Measurements from ENCODE around the gene PROM1. TPM values are rescaled to one million over a fixed set of nuclear protein-coding genes. Genes with fewer than 3 reads are reported as not detected.

The PROM1 gene
- polyA plus RNA-seq, 4 donors = 0.45 to 32.9 (median 4.8) TPM

DNA sequence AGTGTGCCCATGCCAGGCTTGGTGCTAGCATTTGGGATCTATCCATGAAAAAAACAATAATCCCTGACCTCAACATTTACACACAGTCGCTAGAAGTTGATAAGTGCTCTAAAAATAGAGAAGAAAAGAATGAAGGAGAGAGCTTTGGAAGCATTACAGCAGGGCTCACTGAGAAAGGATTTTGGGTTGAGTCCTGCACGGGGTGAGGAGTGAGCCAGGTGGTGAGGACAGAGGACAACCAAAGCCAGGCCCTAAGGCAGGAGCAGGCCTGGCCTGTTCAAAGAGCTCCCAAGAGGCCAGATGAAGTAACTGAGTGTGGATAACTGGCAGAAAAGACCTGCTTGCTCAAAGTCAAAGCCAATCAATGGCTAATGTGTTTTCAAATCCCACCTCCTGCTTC lies 20.7 kb upstream of the PROM1 start:
- Histone ChIP-seq H3K27me3 (ENCODE audit: control insufficient read depth in 3 of 3, insufficient read depth in 3 of 3, low read length in 3 of 3) (no peaks in the 10 kb centered on the region), H3K27ac (ENCODE audit: low read depth in 1 of 3, low read length in 2 of 3) (no peak overlapping the region), H3K4me1 (ENCODE audit: control insufficient read depth in 3 of 3, insufficient read depth in 2 of 3, low read depth in 1 of 3, low read length in 2 of 3) (no peaks in the 10 kb centered on the region), H3K4me3 (ENCODE audit: low read depth in 1 of 3, low read length in 3 of 3) (no peak overlapping the region), H3K36me3 (ENCODE audit: control insufficient read depth in 3 of 3, insufficient read depth in 2 of 3, low read depth in 1 of 3, low read length in 3 of 3) (no peaks in the 10 kb centered on the region), H3K9me3 (ENCODE audit: control insufficient read depth in 2 of 2, insufficient read depth in 1 of 2, low read depth in 1 of 2, low read length in 1 of 2) (no peaks in the 10 kb centered on the region)
- FAIRE-seq = no peak
- no peak for DNase-seq
- WGBS, 3 donors = 75 to 76% (median 75%) methylated on average over 2 of the region's 2 CpGs

DNA sequence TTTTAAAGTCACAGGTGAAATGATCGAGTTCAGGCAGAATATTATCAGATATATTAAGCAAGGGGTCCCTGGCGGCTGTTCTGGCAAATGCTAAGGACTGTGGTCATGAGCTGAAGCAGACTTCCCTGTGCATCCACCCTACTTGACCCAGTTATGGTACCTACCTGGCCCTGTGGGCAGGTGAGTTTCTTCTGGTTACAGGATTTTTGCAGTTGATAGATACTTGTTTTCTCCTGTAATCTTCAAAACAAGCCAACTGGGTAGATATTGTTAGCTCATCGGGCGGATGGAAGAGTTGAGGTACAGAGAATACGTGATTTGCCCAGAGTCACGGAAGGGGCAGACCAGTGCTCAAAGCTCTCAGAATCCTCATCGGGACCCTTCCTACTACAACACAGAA lies 18.5 kb upstream of the PROM1 start:
- no peak for DNase-seq
- H3K27me3 ChIP-seq (ENCODE audit: control insufficient read depth in 3 of 3, insufficient read depth in 3 of 3, low read length in 3 of 3) = no peaks in the 10 kb centered on the region

DNA sequence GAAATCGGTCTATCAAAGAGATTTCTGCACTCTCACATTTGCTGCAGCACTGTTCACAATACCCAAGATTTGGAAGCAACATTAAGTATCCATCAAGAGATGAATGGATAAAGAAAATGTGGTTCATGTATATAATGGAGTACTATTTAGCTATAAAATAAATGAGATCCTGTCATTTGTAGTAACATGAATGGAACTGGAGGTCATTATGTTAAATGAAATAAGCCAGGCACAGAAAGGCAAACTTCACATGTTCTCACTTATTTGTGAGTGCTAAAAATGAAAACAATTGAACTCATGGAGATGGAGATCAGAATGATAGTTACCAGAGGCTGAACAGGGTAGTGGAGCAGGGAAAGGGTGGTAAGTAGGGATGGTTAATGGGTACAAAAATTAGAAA lies 17.0 kb upstream of the PROM1 start:
- DNase-seq = no peak
- FAIRE-seq = no peak
- Histone ChIP-seq H3K36me3 (ENCODE audit: control insufficient read depth in 3 of 3, insufficient read depth in 2 of 3, low read depth in 1 of 3, low read length in 3 of 3) (no peaks in the 10 kb centered on the region), H3K9me3 (ENCODE audit: control insufficient read depth in 2 of 2, insufficient read depth in 1 of 2, low read depth in 1 of 2, low read length in 1 of 2) (no peaks in the 10 kb centered on the region), H3K27ac (ENCODE audit: low read depth in 1 of 3, low read length in 2 of 3) (no peak overlapping the region), H3K27me3 (ENCODE audit: control insufficient read depth in 3 of 3, insufficient read depth in 3 of 3, low read length in 3 of 3) (no peaks in the 10 kb centered on the region), H3K4me3 (ENCODE audit: low read depth in 1 of 3, low read length in 3 of 3) (no peak overlapping the region), H3K4me1 (ENCODE audit: control insufficient read depth in 3 of 3, insufficient read depth in 2 of 3, low read depth in 1 of 3, low read length in 2 of 3) (no peaks in the 10 kb centered on the region)
- 83 to 91% (median 83%) methylated on average over 1 of the region's 1 CpG for WGBS, 3 donors

More for the DNA sequence above, 18.5 kb upstream of the PROM1 start:
- Histone ChIP-seq H3K36me3 (ENCODE audit: control insufficient read depth in 3 of 3, insufficient read depth in 2 of 3, low read depth in 1 of 3, low read length in 3 of 3) (no peaks in the 10 kb centered on the region), H3K4me3 (ENCODE audit: low read depth in 1 of 3, low read length in 3 of 3) (no peak overlapping the region), H3K9me3 (ENCODE audit: control insufficient read depth in 2 of 2, insufficient read depth in 1 of 2, low read depth in 1 of 2, low read length in 1 of 2) (no peaks in the 10 kb centered on the region), H3K27ac (ENCODE audit: low read depth in 1 of 3, low read length in 2 of 3) (no peak overlapping the region), H3K4me1 (ENCODE audit: control insufficient read depth in 3 of 3, insufficient read depth in 2 of 3, low read depth in 1 of 3, low read length in 2 of 3) (no peaks in the 10 kb centered on the region)
- no peak for FAIRE-seq
- WGBS, 3 donors = 88 to 91% (median 89%) methylated on average over 7 of the region's 7 CpGs

GRCh38 chr4:16092682-16093319 lies 9.0 kb upstream of the PROM1 start:
- 94 to 99% (median 96%) methylated on average over 4 of the region's 4 CpGs for WGBS, 3 donors
- Histone ChIP-seq H3K4me3 (ENCODE audit: low read depth in 1 of 3, low read length in 3 of 3) (no peak overlapping the region), H3K27me3 (ENCODE audit: control insufficient read depth in 3 of 3, insufficient read depth in 3 of 3, low read length in 3 of 3) (peaks cover 0 to 4% (median 0%) of the 10 kb centered on the region in 3 donors), H3K9me3 (ENCODE audit: control insufficient read depth in 2 of 2, insufficient read depth in 1 of 2, low read depth in 1 of 2, low read length in 1 of 2) (peaks cover 0 to 6% of the 10 kb centered on the region in 2 donors), H3K36me3 (ENCODE audit: control insufficient read depth in 3 of 3, insufficient read depth in 2 of 3, low read depth in 1 of 3, low read length in 3 of 3) (no peaks in the 10 kb centered on the region), H3K4me1 (ENCODE audit: control insufficient read depth in 3 of 3, insufficient read depth in 2 of 3, low read depth in 1 of 3, low read length in 2 of 3) (no peaks in the 10 kb centered on the region), H3K27ac (ENCODE audit: low read depth in 1 of 3, low read length in 2 of 3) (no peak overlapping the region)
- DNase-seq (no peak), FAIRE-seq (no peak)

DNA sequence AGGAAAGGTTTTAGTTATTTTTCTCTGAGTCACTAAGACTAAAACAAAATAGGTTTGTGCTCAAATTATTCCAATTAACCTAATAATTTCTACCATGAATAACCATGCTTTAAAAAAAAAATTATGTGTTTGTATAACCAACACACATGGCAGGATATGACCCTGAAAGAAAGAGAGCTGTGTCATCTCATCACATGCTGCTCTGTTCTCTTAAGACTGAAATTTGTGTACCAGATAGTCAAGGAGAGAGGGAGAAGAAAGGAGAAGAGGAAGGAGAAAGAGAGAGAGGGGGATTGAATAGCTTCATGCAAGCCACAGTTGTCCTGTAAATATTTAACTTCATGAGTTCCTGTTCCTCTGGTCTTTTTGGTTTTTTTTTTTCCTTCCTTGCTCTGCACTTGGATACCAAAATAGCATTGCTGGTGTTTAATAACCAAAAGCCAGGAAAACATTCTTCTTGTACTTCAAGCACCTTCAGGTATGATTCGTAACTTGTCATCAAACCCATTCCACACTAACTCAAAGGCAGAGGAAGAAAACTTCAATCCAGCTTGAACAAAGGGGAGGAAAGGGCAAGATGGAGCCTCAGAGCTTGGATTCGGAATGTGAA lies 6.4 kb upstream of the PROM1 start:
- Histone ChIP-seq H3K9me3 (ENCODE audit: control insufficient read depth in 2 of 2, insufficient read depth in 1 of 2, low read depth in 1 of 2, low read length in 1 of 2) (peaks cover 0 to 10% of the 10 kb centered on the region in 2 donors), H3K27ac (ENCODE audit: low read depth in 1 of 3, low read length in 2 of 3) (no peak overlapping the region)
- 76 to 82% (median 79%) methylated on average over 2 of the region's 2 CpGs for WGBS, 3 donors

DNA sequence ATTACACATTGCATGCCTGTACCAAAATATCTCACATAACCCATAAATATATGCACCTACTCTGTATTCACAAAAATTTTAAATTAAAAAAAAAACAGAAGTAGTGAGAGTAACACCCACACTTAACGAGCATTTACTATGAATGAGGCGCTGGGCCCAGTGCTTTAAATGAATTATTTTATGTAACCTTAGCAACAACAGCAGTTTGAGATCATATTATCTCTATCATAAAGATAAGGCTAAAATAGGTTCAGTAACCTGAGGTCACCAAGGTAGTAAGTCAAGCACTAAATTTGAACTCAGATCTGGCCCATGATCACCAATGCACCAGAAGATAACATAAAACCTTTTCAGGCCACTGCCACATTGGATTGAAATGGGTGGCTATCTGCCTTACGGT lies 5.3 kb upstream of the PROM1 start:
- 84 to 94% (median 91%) methylated on average over 3 of the region's 3 CpGs for WGBS, 3 donors
- no peak overlapping the region for H3K4me3 ChIP-seq (ENCODE audit: low read depth in 1 of 3, low read length in 3 of 3)
- DNase-seq (no peak), FAIRE-seq (no peak)
- H3K27me3 ChIP-seq (ENCODE audit: control insufficient read depth in 3 of 3, insufficient read depth in 3 of 3, low read length in 3 of 3) = peaks cover 4 to 25% (median 12%) of the 10 kb centered on the region in 3 donors
- no peak overlapping the region for H3K27ac ChIP-seq (ENCODE audit: low read depth in 1 of 3, low read length in 2 of 3)
- peaks cover 0 to 10% of the 10 kb centered on the region in 2 donors for H3K9me3 ChIP-seq (ENCODE audit: control insufficient read depth in 2 of 2, insufficient read depth in 1 of 2, low read depth in 1 of 2, low read length in 1 of 2)
- no peaks in the 10 kb centered on the region for H3K4me1 ChIP-seq (ENCODE audit: control insufficient read depth in 3 of 3, insufficient read depth in 2 of 3, low read depth in 1 of 3, low read length in 2 of 3)
- no peaks in the 10 kb centered on the region for H3K36me3 ChIP-seq (ENCODE audit: control insufficient read depth in 3 of 3, insufficient read depth in 2 of 3, low read depth in 1 of 3, low read length in 3 of 3)

More for the DNA sequence above, 6.4 kb upstream of the PROM1 start:
- Histone ChIP-seq H3K4me3 (ENCODE audit: low read depth in 1 of 3, low read length in 3 of 3) (no peak overlapping the region), H3K36me3 (ENCODE audit: control insufficient read depth in 3 of 3, insufficient read depth in 2 of 3, low read depth in 1 of 3, low read length in 3 of 3) (no peaks in the 10 kb centered on the region), H3K4me1 (ENCODE audit: control insufficient read depth in 3 of 3, insufficient read depth in 2 of 3, low read depth in 1 of 3, low read length in 2 of 3) (no peaks in the 10 kb centered on the region), H3K27me3 (ENCODE audit: control insufficient read depth in 3 of 3, insufficient read depth in 3 of 3, low read length in 3 of 3) (peaks cover 4 to 17% (median 6%) of the 10 kb centered on the region in 3 donors)
- FAIRE-seq (no peak), DNase-seq (no peak)

DNA sequence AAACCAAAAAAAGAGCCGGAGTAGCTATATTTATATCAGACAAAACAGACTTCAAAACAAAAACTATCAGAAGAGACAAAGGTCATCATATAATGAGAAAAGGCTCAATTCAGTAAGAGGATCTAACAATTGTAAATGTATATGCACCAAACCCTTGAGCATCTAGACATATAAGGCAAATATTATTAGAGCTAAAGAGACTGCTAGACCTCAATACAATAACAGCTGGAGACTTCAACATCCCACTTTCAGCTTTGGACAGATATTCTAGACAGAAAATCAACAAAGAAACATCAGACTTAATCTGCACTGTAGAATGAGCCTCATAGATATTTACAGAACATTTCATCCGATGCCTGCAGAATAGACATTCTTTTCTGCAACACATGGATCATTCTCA lies 4.8 kb upstream of the PROM1 start:
- Histone ChIP-seq H3K27me3 (ENCODE audit: control insufficient read depth in 3 of 3, insufficient read depth in 3 of 3, low read length in 3 of 3) (peaks cover 4 to 31% (median 16%) of the 10 kb centered on the region in 3 donors), H3K4me1 (ENCODE audit: control insufficient read depth in 3 of 3, insufficient read depth in 2 of 3, low read depth in 1 of 3, low read length in 2 of 3) (no peaks in the 10 kb centered on the region), H3K4me3 (ENCODE audit: low read depth in 1 of 3, low read length in 3 of 3) (no peak overlapping the region), H3K27ac (ENCODE audit: low read depth in 1 of 3, low read length in 2 of 3) (no peak overlapping the region), H3K36me3 (ENCODE audit: control insufficient read depth in 3 of 3, insufficient read depth in 2 of 3, low read depth in 1 of 3, low read length in 3 of 3) (no peaks in the 10 kb centered on the region), H3K9me3 (ENCODE audit: control insufficient read depth in 2 of 2, insufficient read depth in 1 of 2, low read depth in 1 of 2, low read length in 1 of 2) (peaks cover 0 to 10% of the 10 kb centered on the region in 2 donors)
- 78 to 86% (median 84%) methylated on average over 2 of the region's 2 CpGs for WGBS, 3 donors
- no peak for DNase-seq
- FAIRE-seq = no peak

- Histone ChIP-seq H3K27ac (ENCODE audit: low read depth in 1 of 3, low read length in 2 of 3) (no peak overlapping the region), H3K36me3 (ENCODE audit: control insufficient read depth in 3 of 3, insufficient read depth in 2 of 3, low read depth in 1 of 3, low read length in 3 of 3) (no peaks in the 10 kb centered on the region), H3K4me3 (ENCODE audit: low read depth in 1 of 3, low read length in 3 of 3) (no peak overlapping the region), H3K9me3 (ENCODE audit: control insufficient read depth in 2 of 2, insufficient read depth in 1 of 2, low read depth in 1 of 2, low read length in 1 of 2) (peaks cover 0 to 4% of the 10 kb centered on the region in 2 donors), H3K4me1 (ENCODE audit: control insufficient read depth in 3 of 3, insufficient read depth in 2 of 3, low read depth in 1 of 3, low read length in 2 of 3) (peaks cover 0 to 8% (median 0%) of the 10 kb centered on the region in 3 donors), H3K27me3 (ENCODE audit: control insufficient read depth in 3 of 3, insufficient read depth in 3 of 3, low read length in 3 of 3) (peaks cover 7 to 49% (median 20%) of the 10 kb centered on the region in 3 donors)
- 89 to 100% (median 91%) methylated on average over 2 of the region's 2 CpGs for WGBS, 3 donors
- FAIRE-seq (no peak), DNase-seq (no peak)
Measured at GRCh38 chr4:16085822-16086221, 2.0 kb upstream of the PROM1 start.

Measured in small intestine (tissue), 7 donors.